SH-SY5Y (cell line): ENCODE measurements around the gene P2RY8.

ENCODE experiments used
- GATA2 ChIP-seq: IDR thresholded peaks from 2 replicates; pipeline ENCODE4 v1.6.1; 2011; ENCODE audit warnings: mild to moderate bottlenecking, low read depth, low read length
- GATA3 ChIP-seq: IDR thresholded peaks from 2 replicates; pipeline ENCODE4 v1.6.1; 2011; ENCODE audit warnings: low read depth, mild to moderate bottlenecking, low read length, moderate library complexity

P2RY8 gene

DNA sequence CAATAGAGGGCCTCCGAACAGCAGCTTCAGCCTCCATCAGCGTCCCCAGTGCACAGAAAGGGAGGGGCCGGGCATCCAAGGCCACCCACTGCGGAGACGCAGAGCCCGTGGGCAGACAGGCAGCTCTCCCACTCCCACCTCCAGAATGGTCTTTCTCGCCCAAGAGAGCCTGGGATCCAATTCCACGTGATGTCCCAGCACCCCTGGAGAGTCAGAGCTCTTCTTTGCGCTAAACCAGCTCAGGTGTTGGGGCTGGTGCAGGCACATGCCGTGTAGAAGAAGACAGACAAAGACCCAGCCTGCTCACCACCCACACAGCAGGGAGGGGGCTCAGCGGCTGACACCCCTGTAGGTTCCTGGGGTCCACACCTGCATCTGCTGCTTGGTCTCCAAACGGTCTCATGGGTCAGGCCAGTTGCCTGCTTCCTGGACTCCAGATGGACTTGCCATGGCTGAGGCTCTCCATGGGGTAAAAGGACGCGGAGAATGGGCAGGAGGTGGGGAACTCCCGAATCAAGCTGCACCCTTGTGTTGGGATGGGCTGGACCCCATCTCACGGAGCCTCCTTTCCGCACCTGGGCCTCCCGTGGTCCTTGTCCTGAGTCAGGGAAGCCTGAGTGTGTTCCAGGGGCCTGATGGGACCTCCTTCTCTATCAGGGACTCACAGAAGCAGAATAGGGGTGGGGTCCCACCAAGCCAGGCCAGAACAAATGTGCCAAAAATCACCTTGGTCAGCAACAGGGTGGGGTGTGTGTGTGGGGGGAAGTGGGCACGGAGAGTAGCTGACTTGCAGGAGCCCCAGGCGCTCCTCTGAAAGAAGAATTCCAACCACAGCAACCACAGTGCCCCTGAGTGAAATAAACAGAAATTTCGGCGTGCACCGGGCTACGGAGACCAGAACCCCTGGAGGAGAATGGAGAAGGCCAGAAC is 72.7 kb downstream of the P2RY8 start:
- TF ChIP-seq GATA2 (no peak), GATA3 (no peak)

- TF ChIP-seq GATA2 (no peak), GATA3 (no peak)
These were observed 73.4 kb downstream of the P2RY8 start for GRCh38 chrX:1463581-1463980.

GRCh38 chrX:1462596-1463251 is 74.3 kb downstream of the P2RY8 start:
- TF ChIP-seq GATA3: no peak
- no peak for TF ChIP-seq GATA2

DNA sequence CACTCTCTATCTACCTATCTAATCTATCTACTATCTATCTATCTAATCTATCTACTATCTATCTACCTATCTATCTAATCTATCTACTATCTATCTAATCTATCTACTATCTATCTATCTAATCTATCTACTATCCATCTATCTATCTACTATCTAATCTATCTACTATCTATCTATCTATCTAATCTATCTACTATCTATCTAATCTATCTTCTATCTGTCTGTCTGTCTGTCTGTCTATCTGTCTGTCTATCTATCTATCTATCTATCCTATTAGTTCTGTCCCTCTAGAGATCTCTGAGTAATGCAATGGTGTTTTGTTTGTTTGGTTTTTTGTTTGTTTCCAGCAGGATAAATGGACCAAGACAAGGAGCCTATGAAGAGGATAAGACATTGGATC is 74.9 kb downstream of the P2RY8 start:
- no peak for TF ChIP-seq GATA3
- TF ChIP-seq GATA2: no peak

DNA sequence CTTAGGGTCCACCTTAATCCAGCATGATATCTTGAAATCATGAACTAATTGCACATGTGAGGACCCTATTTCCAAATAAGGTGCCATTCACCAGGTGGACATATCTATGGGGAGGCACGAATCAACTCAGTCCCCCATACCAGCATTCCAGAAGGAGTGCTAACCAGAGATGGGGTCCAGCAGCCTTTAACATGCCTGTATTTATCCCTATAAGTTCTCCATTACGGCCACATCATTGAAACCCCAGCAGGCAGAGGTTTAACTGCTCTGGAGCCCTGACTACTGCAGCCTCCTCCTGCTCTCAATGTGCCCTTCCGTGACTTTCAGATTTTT is 81.1 kb downstream of the P2RY8 start:
- TF ChIP-seq GATA2 (no peak), GATA3 (no peak)

GRCh38 chrX:1453951-1454785 is 82.8 kb downstream of the P2RY8 start:
- TF ChIP-seq GATA2 (no peak), GATA3 (no peak)

DNA sequence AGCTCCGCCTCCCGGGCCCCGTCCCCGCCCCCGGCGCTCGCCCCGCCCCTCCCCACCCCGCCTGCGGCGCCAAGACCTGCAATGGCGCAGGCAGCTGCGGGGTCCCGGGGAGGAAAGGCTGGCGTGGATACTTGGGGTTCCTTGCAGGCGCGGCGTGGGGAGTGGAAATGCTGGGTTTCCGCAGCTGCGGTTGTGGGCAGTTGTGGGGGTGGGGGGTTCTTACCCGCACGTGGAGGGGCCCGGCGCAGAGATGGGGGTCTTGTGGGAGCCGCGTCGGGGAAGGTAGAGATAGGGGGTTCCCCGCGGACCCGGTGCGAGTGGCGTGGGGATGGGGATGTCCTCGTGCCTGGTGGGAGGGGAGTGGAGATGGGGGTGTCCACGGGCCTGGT is 83.6 kb downstream of the P2RY8 start:
- TF ChIP-seq GATA3 (no peak), GATA2 (no peak)

DNA sequence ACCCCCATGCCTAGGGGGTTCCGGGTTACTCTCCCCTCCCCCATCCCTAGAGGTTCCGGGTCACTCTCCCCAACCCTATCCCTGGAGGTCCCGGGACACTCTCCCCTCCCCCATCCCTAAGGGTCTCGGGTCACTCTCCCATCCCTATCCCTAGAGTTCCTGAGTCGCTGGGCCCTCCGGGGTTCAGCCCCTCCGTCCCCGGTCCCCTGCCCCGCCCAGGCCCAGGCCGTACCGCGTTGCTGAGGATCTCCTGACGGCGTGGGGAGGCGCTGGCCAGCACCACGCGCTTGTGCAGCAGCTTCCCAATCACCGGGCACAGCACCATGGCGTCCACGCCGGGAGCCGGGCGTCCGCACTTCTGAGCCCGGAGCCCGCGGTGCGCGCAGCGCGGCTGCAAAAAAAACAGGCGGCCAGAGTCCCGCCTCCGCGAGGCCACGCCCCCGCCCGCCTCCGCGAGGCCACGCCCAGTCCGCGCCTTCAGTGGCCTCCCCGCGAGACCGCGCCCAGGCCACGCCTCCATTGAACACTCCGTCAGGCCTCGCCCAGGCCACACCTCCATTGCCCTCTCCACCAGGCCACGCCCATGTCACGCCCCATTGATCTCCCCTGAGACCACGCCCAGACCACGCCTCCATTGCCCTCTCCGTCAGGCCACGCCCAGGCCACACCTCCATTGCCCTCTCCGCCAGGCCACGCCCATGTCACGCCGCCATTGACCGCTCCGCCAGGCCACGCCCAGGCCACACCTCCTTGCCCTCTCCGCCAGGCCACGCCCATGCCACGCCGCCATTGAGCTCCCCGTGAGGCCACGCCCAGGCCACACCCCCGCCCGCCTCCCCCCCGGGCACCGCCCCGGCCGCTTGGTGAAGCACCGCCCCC is 84.2 kb downstream of the P2RY8 start, which contains the start of gene ASMTL:
Gene ASMTL, minus strand, starts transcription at position 394 of the 879 bp plus-strand sequence. Its CDS starts 69 bp downstream, at position 325.
- no peak for TF ChIP-seq GATA3
- TF ChIP-seq GATA2: no peak

GRCh38 chrX:1451661-1452515 is 85.1 kb downstream of the P2RY8 start:
- TF ChIP-seq GATA2 (no peak), GATA3 (no peak)

DNA sequence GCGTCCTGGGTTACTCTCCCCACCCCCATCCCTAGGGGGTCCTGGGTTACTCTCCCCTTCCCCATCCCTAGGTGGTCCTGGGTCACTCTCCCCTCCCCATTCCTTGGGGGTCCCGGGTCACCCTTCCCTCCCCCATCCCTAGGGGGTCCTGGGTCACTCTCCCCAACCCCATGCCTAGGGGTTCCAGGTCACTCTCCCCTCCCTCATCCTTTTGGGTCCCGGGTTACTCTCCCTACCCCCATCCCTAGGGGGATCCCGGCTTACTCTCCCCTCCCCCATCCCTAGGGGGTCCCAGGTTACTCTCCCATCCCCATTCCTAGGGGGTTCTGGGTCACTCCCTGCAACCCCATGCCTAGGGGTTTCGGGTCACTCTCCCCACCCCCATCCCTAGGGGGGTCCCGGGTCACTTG is 85.7 kb downstream of the P2RY8 start:
- TF ChIP-seq GATA2 (no peak), GATA3 (no peak)

GRCh38 chrX:1450361-1451161 is 86.4 kb downstream of the P2RY8 start:
- TF ChIP-seq GATA3 (no peak), GATA2 (no peak)

- TF ChIP-seq GATA2 (no peak), GATA3 (no peak)
These were observed 87.2 kb downstream of the P2RY8 start for GRCh38 chrX:1449823-1450149.
